ENCODE data around the gene CLDN7.

GRCh38 chr17:7281074-7281952 is 19.0 kb upstream of the CLDN7 start, which contains the start of gene SLC2A4:
- no peak for TF ChIP-seq CTCF (conservative IDR thresholded peaks at IDR 0.05; ENCODE audit: low read length)
- no peak for TF ChIP-seq EZH2phosphoT487 (IDR thresholded peaks at IDR 0.05; ENCODE audit: borderline replicate concordance)
